Tibial nerve (tissue), 4 donors: ENCODE data around the gene LYPD6. TPM values are rescaled to one million over a fixed set of nuclear protein-coding genes. Genes with fewer than 3 reads are reported as not detected.

Experiments used
- DNase-seq, 2 donors: peaks; one replicate each; pipeline ENCODE4 v3.0.0-alpha.2; 2019; ENCODE audit warnings: low spot score in 2 of 2
- H3K27ac ChIP-seq, 4 donors: fragments of 200-600 bp; sonication (generic) in 3 of 4; one replicate each; pipeline ENCODE4 v1.5.1; 2017 to 2019; ENCODE audit warnings: mild to moderate bottlenecking in 1 of 4
- H3K27me3 ChIP-seq, 2 donors: fragments of 200-600 bp; sonication (generic) in 1 of 2; one replicate each; pipeline versions ENCODE4 v1.5.1 to v1.6.0; 2017 to 2019
- H3K36me3 ChIP-seq, 3 donors: fragments of 200-600 bp; sonication (generic); one replicate each; pipeline ENCODE4 v1.5.1; 2018 to 2019
- H3K4me1 ChIP-seq, 4 donors: fragments of 200-600 bp; sonication (generic) in 3 of 4; one replicate each; pipeline ENCODE4 v1.5.1; 2017 to 2019
- H3K4me3 ChIP-seq, 4 donors: fragments of 200-600 bp; sonication (generic) in 3 of 4; one replicate each; pipeline ENCODE4 v1.5.1; 2017 to 2019; ENCODE audit warnings: mild to moderate bottlenecking in 1 of 4, moderate library complexity in 1 of 4
- H3K9me3 ChIP-seq, 4 donors: fragments of 200-600 bp; sonication (generic) in 3 of 4; one replicate each; pipeline ENCODE4 v1.5.1; 2017 to 2019
- EP300 ChIP-seq, 2 donors: sonication (generic); formaldehyde crosslinking; IDR thresholded peaks; one replicate each; pipeline ENCODE4 v1.6.1; 2017; ENCODE audit warnings: antibody characterized with exemption in 2 of 2, mild to moderate bottlenecking in 1 of 2
- POLR2A ChIP-seq, 2 donors: fragments of 450-650 bp; IDR thresholded peaks; one replicate each; pipeline ENCODE4 v1.6.1; 2017; ENCODE audit warnings: antibody characterized with exemption in 2 of 2, mild to moderate bottlenecking in 2 of 2, moderate library complexity in 2 of 2
- WGBS, 2 donors: methylation state at CpG; one replicate each; pipeline ENCODE4 v1.1.5; 2018; 5-methylcytosine and 5-hydroxymethylcytosine counted together
- total RNA-seq, 4 donors: library from RNA; depleted of rRNA; stranded (reverse); fragments of >200 nt; gene quantifications; one replicate each; pipeline ENCODE4 v1.1.0, GENCODE V29; 2016
- TF ChIP-seq, protein P1 (sequence below), 5 experiments: fragments of 200-600 bp in 3 of 5; fragments of 450-650 bp in 2 of 5; sonication (generic) in 3 of 5; IDR thresholded peaks; one replicate each; pipeline ENCODE4 v1.5.1; 2016 to 2019; ENCODE audit warnings: antibody characterized with exemption in 5 of 5, mild to moderate bottlenecking in 3 of 5, moderate library complexity in 2 of 5

Gene LYPD6
- total RNA-seq, 4 donors from 2014 or later, result 2.4 to 10.7 (median 8.2) TPM

DNA sequence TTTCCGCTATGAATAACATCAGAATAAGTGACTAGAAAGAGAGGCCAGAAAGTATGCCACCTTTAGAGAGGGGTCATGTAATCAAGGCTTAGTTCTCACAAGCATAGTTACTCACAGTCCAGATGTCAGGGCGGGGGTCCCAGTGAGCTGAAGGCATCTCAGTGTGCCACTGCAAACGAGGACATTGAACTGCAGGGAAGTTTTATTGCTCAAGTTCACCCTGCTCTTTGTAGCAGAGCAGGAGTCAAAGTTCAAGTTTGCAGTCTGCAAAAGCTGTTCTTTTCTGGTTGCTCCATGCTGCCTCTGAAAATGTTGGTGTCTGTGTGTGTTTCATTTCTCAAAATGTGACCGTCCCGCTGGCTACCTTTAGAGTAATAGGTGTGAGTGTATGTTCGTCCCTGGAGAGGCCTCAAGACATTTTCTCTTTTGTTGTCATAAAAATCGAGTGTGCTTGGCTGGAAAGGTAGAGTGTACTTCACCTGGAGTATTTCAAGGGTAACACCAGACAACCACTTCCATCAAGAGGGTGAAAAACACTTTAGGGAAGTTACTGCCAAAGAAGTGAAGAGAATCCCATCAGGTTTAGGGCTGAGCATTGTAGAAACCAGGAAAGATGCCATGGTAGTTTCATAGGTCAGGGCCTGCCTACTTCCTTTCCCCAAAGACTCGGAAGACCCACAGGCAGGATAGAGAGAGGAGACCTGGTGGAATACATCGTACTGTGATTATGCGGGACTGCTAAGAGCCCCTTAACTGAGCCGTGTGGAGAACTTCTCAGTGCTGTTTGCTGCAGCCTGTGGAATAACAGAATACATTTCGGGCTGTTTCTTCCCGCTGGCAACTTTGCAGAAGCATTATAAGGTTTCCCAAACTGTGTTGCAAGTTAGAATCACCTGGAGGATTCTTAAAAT, 89.9 kb downstream of the LYPD6 start:
- Histone ChIP-seq H3K27ac (no peak overlapping the region), H3K36me3 (no peaks in the 10 kb centered on the region)

GRCh38 chr2:149421791-149422190, 91.4 kb downstream of the LYPD6 start:
- Histone ChIP-seq H3K4me1 (no peaks in the 10 kb centered on the region), H3K9me3 (no peaks in the 10 kb centered on the region), H3K4me3 (no peak overlapping the region), H3K27ac (no peak overlapping the region), H3K36me3 (no peaks in the 10 kb centered on the region), H3K27me3 (no peaks in the 10 kb centered on the region)
- 77% methylated on average over 4 of the region's 4 CpGs for WGBS, 2 donors
- DNase-seq, result no peak
- TF ChIP-seq, protein P1, sequence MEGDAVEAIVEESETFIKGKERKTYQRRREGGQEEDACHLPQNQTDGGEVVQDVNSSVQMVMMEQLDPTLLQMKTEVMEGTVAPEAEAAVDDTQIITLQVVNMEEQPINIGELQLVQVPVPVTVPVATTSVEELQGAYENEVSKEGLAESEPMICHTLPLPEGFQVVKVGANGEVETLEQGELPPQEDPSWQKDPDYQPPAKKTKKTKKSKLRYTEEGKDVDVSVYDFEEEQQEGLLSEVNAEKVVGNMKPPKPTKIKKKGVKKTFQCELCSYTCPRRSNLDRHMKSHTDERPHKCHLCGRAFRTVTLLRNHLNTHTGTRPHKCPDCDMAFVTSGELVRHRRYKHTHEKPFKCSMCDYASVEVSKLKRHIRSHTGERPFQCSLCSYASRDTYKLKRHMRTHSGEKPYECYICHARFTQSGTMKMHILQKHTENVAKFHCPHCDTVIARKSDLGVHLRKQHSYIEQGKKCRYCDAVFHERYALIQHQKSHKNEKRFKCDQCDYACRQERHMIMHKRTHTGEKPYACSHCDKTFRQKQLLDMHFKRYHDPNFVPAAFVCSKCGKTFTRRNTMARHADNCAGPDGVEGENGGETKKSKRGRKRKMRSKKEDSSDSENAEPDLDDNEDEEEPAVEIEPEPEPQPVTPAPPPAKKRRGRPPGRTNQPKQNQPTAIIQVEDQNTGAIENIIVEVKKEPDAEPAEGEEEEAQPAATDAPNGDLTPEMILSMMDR (IDR thresholded peaks at IDR 0.05), result no peak
- no peak for TF ChIP-seq POLR2A (IDR thresholded peaks at IDR 0.05)

More for the DNA sequence above, 89.9 kb downstream of the LYPD6 start:
- no peak for TF ChIP-seq POLR2A (IDR thresholded peaks at IDR 0.05)
- TF ChIP-seq EP300 (IDR thresholded peaks at IDR 0.05), result no peak
- TF ChIP-seq, protein P1 (IDR thresholded peaks at IDR 0.05), result no peak
- Histone ChIP-seq H3K27me3 (no peaks in the 10 kb centered on the region), H3K4me3 (no peak overlapping the region), H3K4me1 (no peaks in the 10 kb centered on the region), H3K9me3 (no peaks in the 10 kb centered on the region)
- no peak for DNase-seq
- 72 to 78% methylated on average over 13 of the region's 13 CpGs for WGBS, 2 donors

GRCh38 chr2:149422337-149422990, 92.1 kb downstream of the LYPD6 start:
- 83 to 88% methylated on average over 2 of the region's 2 CpGs for WGBS, 2 donors

GRCh38 chr2:149422991-149423338, 92.6 kb downstream of the LYPD6 start:
- no peak for DNase-seq
- H3K36me3 ChIP-seq, result no peaks in the 10 kb centered on the region
- no peaks in the 10 kb centered on the region for H3K9me3 ChIP-seq
- no peak overlapping the region for H3K27ac ChIP-seq
- no peaks in the 10 kb centered on the region for H3K27me3 ChIP-seq
- TF ChIP-seq POLR2A (IDR thresholded peaks at IDR 0.05) (no peak), EP300 (IDR thresholded peaks at IDR 0.05) (no peak)
- TF ChIP-seq, protein P1 (IDR thresholded peaks at IDR 0.05), result no peak
- H3K4me3 ChIP-seq, result no peak overlapping the region
- H3K4me1 ChIP-seq, result no peaks in the 10 kb centered on the region

More at GRCh38 chr2:149422337-149422990, 92.1 kb downstream of the LYPD6 start:
- Histone ChIP-seq H3K4me1 (no peaks in the 10 kb centered on the region), H3K9me3 (no peaks in the 10 kb centered on the region), H3K27ac (no peak overlapping the region), H3K4me3 (no peak overlapping the region), H3K36me3 (no peaks in the 10 kb centered on the region), H3K27me3 (no peaks in the 10 kb centered on the region)
- TF ChIP-seq POLR2A (IDR thresholded peaks at IDR 0.05), result no peak
- no peak for TF ChIP-seq EP300 (IDR thresholded peaks at IDR 0.05)
- TF ChIP-seq, protein P1 (IDR thresholded peaks at IDR 0.05), result no peak
- no peak for DNase-seq

- H3K27ac ChIP-seq, result no peak overlapping the region
- WGBS, 2 donors, result 91 to 92% methylated on average over 4 of the region's 4 CpGs
- H3K4me1 ChIP-seq, result no peaks in the 10 kb centered on the region
- no peak for DNase-seq
- H3K9me3 ChIP-seq, result no peaks in the 10 kb centered on the region
- H3K36me3 ChIP-seq, result no peaks in the 10 kb centered on the region
- TF ChIP-seq, protein P1 (IDR thresholded peaks at IDR 0.05), result no peak
- TF ChIP-seq EP300 (IDR thresholded peaks at IDR 0.05) (no peak), POLR2A (IDR thresholded peaks at IDR 0.05) (no peak)
- H3K4me3 ChIP-seq, result no peak overlapping the region
- H3K27me3 ChIP-seq, result no peaks in the 10 kb centered on the region
Observed at GRCh38 chr2:149423630-149424029, 93.2 kb downstream of the LYPD6 start.
